A549 (cell line): ENCODE measurements around the gene PDZD4.

Experiments used
- CEBPB ChIP-seq, 2 experiments: fragments of >200 bp in 1 of 2; sonication (Bioruptor Twin) in 1 of 2; formaldehyde crosslinking in 1 of 2; IDR thresholded peaks; 2 replicates each; pipeline ENCODE4 v1.6.1; 2012 to 2016
- TF ChIP-seq, protein P1 (sequence below): fragments of 450-650 bp; IDR thresholded peaks from 2 replicates; pipeline ENCODE4 v1.6.1; 2014; ENCODE audit warnings: antibody characterized with exemption

- no peak for TF ChIP-seq CEBPB (IDR thresholded peaks at IDR 0.05)
- TF ChIP-seq, protein P1, sequence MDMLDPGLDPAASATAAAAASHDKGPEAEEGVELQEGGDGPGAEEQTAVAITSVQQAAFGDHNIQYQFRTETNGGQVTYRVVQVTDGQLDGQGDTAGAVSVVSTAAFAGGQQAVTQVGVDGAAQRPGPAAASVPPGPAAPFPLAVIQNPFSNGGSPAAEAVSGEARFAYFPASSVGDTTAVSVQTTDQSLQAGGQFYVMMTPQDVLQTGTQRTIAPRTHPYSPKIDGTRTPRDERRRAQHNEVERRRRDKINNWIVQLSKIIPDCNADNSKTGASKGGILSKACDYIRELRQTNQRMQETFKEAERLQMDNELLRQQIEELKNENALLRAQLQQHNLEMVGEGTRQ = no peak
Observed at GRCh38 chrX:153784325-153784967, 45.9 kb downstream of the PDZD4 start.
